HepG2 (cell line): ENCODE data around the gene ARL16. TPM values are rescaled to one million over a fixed set of nuclear protein-coding genes. Genes with fewer than 3 reads are reported as not detected.

ENCODE experiments used
- CENPX ChIP-seq: sonication (generic); formaldehyde crosslinking; IDR thresholded peaks from 2 replicates; pipeline ENCODE4 v1.9.0; 2021; ENCODE audit warnings: mild to moderate bottlenecking, missing genetic modification reagents, moderate library complexity
- REST ChIP-seq, 2 experiments: IDR thresholded peaks; 2 replicates each; pipeline ENCODE4 v1.6.1; 2011 to 2012; ENCODE audit warnings: low read length in 2 of 2, borderline replicate concordance in 1 of 2, low read depth in 1 of 2, mild to moderate bottlenecking in 1 of 2, moderate library complexity in 1 of 2
- ZNF232 ChIP-seq: sonication (generic); formaldehyde crosslinking; IDR thresholded peaks from 2 replicates; pipeline ENCODE4 v1.4.0; 2020; ENCODE audit warnings: missing genetic modification reagents, borderline replicate concordance
- polyA plus RNA-seq, 8 experiments: library from polyadenylated mRNA; depleted of rRNA in 3 of 8; stranded (reverse) in 7 of 8; unstranded in 1 of 8; fragments of >200 nt; fragmentation: Illumina TruSeq in 4 of 8; extraction: Trizol in 4 of 8; gene quantifications; 2 replicates each; pipeline versions ENCODE4 v1.2.1 to v1.2.3, GENCODE V29; 2011 to 2016; ENCODE audit warnings: low read depth in 4 of 8, missing spikeins in 1 of 8, mixed read lengths in 1 of 8; ENCODE audit not compliant: insufficient read depth in 1 of 8
- total RNA-seq, 5 experiments: library from RNA; depleted of rRNA; stranded (reverse); fragments of >200 nt; fragmentation: Illumina TruSeq; extraction: Trizol; gene quantifications; 2 replicates each; pipeline ENCODE4 v1.2.3, GENCODE V29; 2016; ENCODE audit warnings: low read depth in 1 of 5
- TF ChIP-seq, protein P1 (sequence below): sonication (generic); formaldehyde crosslinking; IDR thresholded peaks from one replicate; pipeline ENCODE4 v1.5.1; 2020; ENCODE audit warnings: mild to moderate bottlenecking, missing genetic modification reagents; ENCODE audit errors: not compliant biosample characterization
- TF ChIP-seq, protein P2 (sequence below): sonication (generic); formaldehyde crosslinking; IDR thresholded peaks from 2 replicates; pipeline ENCODE4 v1.8.0; 2022; ENCODE audit warnings: low read depth, missing genetic modification reagents
- TF ChIP-seq, protein P3 (sequence below), 2 experiments: sonication (generic) in 1 of 2; formaldehyde crosslinking in 1 of 2; IDR thresholded peaks; 2 replicates each; pipeline versions ENCODE4 v1.4.0 to v1.6.1; 2018 to 2020; ENCODE audit warnings: missing genetic modification reagents in 2 of 2, borderline replicate concordance in 1 of 2, low read depth in 1 of 2, mild to moderate bottlenecking in 1 of 2, missing biosample characterization in 1 of 2
- TF ChIP-seq, protein P4 (sequence below): sonication (generic); formaldehyde crosslinking; IDR thresholded peaks from 2 replicates; pipeline ENCODE4 v1.5.1; 2020; ENCODE audit warnings: mild to moderate bottlenecking, missing genetic modification reagents

Gene ARL16
- total and polyA plus RNA-seq, 2 of the 13 experiments (the other 11 are each of a cell fraction or from before 2014, with no cell fraction given), result 20.8 to 30.8 TPM

GRCh38 chr17:81702934-81703746 lies 19.5 kb upstream of the ARL16 start, which contains the start of gene MRPL12 (continued):
- TF ChIP-seq, protein P1, sequence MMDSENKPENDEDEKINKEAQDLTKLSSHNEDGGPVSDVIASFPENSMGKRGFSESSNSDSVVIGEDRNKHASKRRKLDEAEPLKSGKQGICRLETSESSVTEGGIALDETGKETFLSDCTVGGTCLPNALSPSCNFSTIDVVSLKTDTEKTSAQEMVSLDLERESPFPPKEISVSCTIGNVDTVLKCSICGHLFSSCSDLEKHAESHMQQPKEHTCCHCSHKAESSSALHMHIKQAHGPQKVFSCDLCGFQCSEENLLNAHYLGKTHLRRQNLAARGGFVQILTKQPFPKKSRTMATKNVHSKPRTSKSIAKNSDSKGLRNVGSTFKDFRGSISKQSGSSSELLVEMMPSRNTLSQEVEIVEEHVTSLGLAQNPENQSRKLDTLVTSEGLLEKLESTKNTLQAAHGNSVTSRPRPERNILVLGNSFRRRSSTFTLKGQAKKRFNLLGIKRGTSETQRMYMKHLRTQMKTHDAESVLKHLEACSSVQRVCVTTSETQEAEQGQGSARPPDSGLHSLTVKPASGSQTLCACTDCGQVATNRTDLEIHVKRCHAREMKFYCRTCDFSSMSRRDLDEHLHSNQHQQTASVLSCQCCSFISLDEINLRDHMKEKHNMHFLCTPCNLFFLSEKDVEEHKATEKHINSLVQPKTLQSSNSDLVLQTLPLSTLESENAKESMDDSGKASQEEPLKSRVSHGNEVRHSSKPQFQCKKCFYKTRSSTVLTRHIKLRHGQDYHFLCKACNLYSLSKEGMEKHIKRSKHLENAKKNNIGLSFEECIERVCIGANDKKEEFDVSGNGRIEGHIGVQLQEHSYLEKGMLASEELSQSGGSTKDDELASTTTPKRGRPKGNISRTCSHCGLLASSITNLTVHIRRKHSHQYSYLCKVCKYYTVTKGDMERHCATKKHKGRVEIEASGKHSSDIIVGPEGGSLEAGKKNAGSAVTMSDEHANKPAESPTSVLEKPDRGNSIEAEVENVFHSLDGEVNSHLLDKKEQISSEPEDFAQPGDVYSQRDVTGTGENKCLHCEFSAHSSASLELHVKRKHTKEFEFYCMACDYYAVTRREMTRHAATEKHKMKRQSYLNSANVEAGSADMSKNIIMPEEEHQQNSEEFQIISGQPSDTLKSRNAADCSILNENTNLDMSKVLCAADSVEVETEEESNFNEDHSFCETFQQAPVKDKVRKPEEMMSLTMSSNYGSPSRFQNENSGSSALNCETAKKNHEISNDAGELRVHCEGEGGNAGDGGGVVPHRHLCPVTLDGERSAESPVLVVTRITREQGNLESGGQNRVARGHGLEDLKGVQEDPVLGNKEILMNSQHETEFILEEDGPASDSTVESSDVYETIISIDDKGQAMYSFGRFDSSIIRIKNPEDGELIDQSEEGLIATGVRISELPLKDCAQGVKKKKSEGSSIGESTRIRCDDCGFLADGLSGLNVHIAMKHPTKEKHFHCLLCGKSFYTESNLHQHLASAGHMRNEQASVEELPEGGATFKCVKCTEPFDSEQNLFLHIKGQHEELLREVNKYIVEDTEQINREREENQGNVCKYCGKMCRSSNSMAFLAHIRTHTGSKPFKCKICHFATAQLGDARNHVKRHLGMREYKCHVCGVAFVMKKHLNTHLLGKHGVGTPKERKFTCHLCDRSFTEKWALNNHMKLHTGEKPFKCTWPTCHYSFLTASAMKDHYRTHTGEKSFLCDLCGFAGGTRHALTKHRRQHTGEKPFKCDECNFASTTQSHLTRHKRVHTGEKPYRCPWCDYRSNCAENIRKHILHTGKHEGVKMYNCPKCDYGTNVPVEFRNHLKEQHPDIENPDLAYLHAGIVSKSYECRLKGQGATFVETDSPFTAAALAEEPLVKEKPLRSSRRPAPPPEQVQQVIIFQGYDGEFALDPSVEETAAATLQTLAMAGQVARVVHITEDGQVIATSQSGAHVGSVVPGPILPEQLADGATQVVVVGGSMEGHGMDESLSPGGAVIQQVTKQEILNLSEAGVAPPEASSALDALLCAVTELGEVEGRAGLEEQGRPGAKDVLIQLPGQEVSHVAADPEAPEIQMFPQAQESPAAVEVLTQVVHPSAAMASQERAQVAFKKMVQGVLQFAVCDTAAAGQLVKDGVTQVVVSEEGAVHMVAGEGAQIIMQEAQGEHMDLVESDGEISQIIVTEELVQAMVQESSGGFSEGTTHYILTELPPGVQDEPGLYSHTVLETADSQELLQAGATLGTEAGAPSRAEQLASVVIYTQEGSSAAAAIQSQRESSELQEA (CRISPR knock-in tag), result peak; percentile 11
- TF ChIP-seq ZNF232 (CRISPR knock-in tag), result no peak; the same call in 1 of the 2 replicates
- TF ChIP-seq, protein P2, sequence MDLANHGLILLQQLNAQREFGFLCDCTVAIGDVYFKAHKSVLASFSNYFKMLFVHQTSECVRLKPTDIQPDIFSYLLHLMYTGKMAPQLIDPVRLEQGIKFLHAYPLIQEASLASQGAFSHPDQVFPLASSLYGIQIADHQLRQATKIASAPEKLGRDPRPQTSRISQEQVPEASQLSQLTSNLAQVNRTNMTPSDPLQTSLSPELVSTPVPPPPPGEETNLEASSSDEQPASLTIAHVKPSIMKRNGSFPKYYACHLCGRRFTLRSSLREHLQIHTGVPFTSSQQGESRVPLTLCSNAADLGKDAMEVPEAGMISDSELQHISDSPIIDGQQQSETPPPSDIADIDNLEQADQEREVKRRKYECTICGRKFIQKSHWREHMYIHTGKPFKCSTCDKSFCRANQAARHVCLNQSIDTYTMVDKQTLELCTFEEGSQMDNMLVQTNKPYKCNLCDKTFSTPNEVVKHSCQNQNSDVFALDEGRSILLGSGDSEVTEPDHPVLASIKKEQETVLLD (CRISPR knock-in tag), result peak; percentile 97
- TF ChIP-seq, protein P3, sequence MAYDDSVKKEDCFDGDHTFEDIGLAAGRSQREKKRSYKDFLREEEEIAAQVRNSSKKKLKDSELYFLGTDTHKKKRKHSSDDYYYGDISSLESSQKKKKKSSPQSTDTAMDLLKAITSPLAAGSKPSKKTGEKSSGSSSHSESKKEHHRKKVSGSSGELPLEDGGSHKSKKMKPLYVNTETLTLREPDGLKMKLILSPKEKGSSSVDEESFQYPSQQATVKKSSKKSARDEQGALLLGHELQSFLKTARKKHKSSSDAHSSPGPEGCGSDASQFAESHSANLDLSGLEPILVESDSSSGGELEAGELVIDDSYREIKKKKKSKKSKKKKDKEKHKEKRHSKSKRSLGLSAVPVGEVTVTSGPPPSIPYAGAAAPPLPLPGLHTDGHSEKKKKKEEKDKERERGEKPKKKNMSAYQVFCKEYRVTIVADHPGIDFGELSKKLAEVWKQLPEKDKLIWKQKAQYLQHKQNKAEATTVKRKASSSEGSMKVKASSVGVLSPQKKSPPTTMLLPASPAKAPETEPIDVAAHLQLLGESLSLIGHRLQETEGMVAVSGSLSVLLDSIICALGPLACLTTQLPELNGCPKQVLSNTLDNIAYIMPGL (CRISPR knock-in tag; IDR thresholded peaks at IDR 0.05; ENCODE audit: borderline replicate concordance in 1 of 2, low read depth in 1 of 2), result peak; percentile 85 to 95; a peak in 3 of 4 replicates
- TF ChIP-seq, protein P4, sequence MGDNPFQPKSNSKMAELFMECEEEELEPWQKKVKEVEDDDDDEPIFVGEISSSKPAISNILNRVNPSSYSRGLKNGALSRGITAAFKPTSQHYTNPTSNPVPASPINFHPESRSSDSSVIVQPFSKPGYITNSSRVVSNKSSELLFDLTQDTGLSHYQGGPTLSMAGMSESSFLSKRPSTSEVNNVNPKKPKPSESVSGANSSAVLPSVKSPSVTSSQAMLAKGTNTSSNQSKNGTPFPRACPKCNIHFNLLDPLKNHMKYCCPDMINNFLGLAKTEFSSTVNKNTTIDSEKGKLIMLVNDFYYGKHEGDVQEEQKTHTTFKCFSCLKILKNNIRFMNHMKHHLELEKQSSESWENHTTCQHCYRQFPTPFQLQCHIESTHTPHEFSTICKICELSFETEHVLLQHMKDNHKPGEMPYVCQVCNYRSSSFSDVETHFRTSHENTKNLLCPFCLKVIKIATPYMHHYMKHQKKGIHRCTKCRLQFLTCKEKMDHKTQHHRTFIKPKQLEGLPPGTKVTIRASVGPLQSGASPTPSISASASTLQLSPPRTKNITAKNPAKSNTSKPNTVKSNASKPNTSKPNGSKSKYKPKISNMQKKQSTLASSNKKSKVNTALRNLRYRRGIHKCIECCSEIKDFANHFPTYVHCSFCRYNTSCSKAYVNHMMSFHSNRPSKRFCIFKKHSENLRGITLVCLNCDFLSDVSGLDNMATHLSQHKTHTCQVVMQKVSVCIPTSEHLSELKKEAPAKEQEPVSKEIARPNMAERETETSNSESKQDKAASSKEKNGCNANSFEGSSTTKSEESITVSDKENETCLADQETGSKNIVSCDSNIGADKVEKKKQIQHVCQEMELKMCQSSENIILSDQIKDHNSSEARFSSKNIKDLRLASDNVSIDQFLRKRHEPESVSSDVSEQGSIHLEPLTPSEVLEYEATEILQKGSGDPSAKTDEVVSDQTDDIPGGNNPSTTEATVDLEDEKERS (CRISPR knock-in tag), result peak; percentile 47
- TF ChIP-seq CENPX, result no peak
- TF ChIP-seq REST (IDR thresholded peaks at IDR 0.05; ENCODE audit: borderline replicate concordance in 1 of 2, low read depth in 1 of 2, low read length in 2 of 2), result no peak; a peak in 1 of 4 replicates
